DND-41 (cell line): Measurements from ENCODE around the gene RPS24.

ENCODE experiments used
- ATAC-seq: fragments of 200-7000 bp; cut with Tn5 transposase; 3 replicates; pipeline ENCODE4 v1.9.1; 2021; ENCODE audit warnings: low read depth; ENCODE audit not compliant: insufficient read depth
- DNase-seq: peaks from one replicate; pipeline ENCODE4 v3.0.0-alpha.2; 2020
- H2AFZ ChIP-seq: 2 replicates; pipeline ENCODE4 v1.6.0; 2012; ENCODE audit warnings: low read depth, low read length
- H3K27ac ChIP-seq: 2 replicates; pipeline ENCODE4 v1.5.1; 2012; ENCODE audit warnings: low read length, inconsistent platforms
- H3K27me3 ChIP-seq: fragments of 200-600 bp; sonication (generic); 2 replicates; pipeline ENCODE4 v1.6.0; 2012; ENCODE audit warnings: low read length, mild to moderate bottlenecking, inconsistent platforms; ENCODE audit not compliant: insufficient read depth, poor library complexity
- H3K36me3 ChIP-seq: 2 replicates; pipeline ENCODE4 v1.5.1; 2012; ENCODE audit warnings: low read length, inconsistent platforms; ENCODE audit not compliant: insufficient read depth
- H3K4me1 ChIP-seq: 2 replicates; pipeline ENCODE4 v1.5.1; 2012; ENCODE audit warnings: mild to moderate bottlenecking, low read length; ENCODE audit not compliant: insufficient read depth
- H3K4me2 ChIP-seq: 2 replicates; pipeline ENCODE4 v1.6.0; 2012; ENCODE audit warnings: mild to moderate bottlenecking, moderate library complexity, low read length, inconsistent platforms; ENCODE audit not compliant: insufficient read depth
- H3K4me3 ChIP-seq, 2 experiments: fragments of 200-600 bp in 1 of 2; shearing (Covaris generic) in 1 of 2; 2 replicates each; pipeline ENCODE4 v1.5.1; 2012 to 2016; ENCODE audit warnings: inconsistent platforms in 2 of 2, low read length in 2 of 2, mild to moderate bottlenecking in 2 of 2, low read depth in 1 of 2, moderate library complexity in 1 of 2
- H3K79me2 ChIP-seq: 2 replicates; pipeline ENCODE4 v1.6.0; 2012; ENCODE audit warnings: low read length, inconsistent platforms; ENCODE audit not compliant: insufficient read depth
- H3K9ac ChIP-seq: 2 replicates; pipeline ENCODE4 v1.6.0; 2012; ENCODE audit warnings: low read depth, mild to moderate bottlenecking, inconsistent platforms, low read length, moderate library complexity
- H3K9me3 ChIP-seq: 2 replicates; pipeline ENCODE4 v1.5.1; 2012; ENCODE audit warnings: low read length, moderate library complexity, mild to moderate bottlenecking, inconsistent platforms; ENCODE audit not compliant: insufficient read depth, severe bottlenecking
- H4K20me1 ChIP-seq: 2 replicates; pipeline ENCODE4 v1.6.0; 2012; ENCODE audit warnings: low read length; ENCODE audit not compliant: insufficient read depth
- EZH2 ChIP-seq: IDR thresholded peaks from 3 replicates; pipeline ENCODE4 v1.6.1; 2012; ENCODE audit warnings: borderline replicate concordance, low read depth, mild to moderate bottlenecking, moderate library complexity, low read length, inconsistent platforms; ENCODE audit not compliant: severe bottlenecking
- TF ChIP-seq, protein P1 (sequence below): IDR thresholded peaks from 2 replicates; pipeline ENCODE4 v1.5.1; 2012; ENCODE audit warnings: borderline replicate concordance, low read length, moderate library complexity, mild to moderate bottlenecking; ENCODE audit not compliant: poor library complexity, severe bottlenecking; ENCODE audit errors: extremely low read depth

The RPS24 gene

GRCh38 chr10:78033637-78034470, at the start of gene RPS24:
RPS24 (plus strand) TSS chr10:78033863; CDS start chr10:78033902, 39 bp downstream.
- peak within 1 kb of the TSS; percentile 87 for H2AFZ ChIP-seq
- H3K27ac ChIP-seq = peak within 1 kb of the TSS; percentile 96
- peaks cover 45% of the 10 kb centered on the region for H3K36me3 ChIP-seq
- H3K4me3 ChIP-seq = peak within 1 kb of the TSS; percentile 95 to 96; a peak in 3 of 4 replicates
- peak; percentile 96 for DNase-seq
- TF ChIP-seq, protein P1, sequence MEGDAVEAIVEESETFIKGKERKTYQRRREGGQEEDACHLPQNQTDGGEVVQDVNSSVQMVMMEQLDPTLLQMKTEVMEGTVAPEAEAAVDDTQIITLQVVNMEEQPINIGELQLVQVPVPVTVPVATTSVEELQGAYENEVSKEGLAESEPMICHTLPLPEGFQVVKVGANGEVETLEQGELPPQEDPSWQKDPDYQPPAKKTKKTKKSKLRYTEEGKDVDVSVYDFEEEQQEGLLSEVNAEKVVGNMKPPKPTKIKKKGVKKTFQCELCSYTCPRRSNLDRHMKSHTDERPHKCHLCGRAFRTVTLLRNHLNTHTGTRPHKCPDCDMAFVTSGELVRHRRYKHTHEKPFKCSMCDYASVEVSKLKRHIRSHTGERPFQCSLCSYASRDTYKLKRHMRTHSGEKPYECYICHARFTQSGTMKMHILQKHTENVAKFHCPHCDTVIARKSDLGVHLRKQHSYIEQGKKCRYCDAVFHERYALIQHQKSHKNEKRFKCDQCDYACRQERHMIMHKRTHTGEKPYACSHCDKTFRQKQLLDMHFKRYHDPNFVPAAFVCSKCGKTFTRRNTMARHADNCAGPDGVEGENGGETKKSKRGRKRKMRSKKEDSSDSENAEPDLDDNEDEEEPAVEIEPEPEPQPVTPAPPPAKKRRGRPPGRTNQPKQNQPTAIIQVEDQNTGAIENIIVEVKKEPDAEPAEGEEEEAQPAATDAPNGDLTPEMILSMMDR = no peak
- no peak for TF ChIP-seq EZH2
- H3K27me3 ChIP-seq = no peaks in the 10 kb centered on the region
- peaks cover 61% of the 10 kb centered on the region for H3K4me1 ChIP-seq
- H3K79me2 ChIP-seq = peaks cover 56% of the 10 kb centered on the region
- H4K20me1 ChIP-seq = peaks cover 43% of the 10 kb centered on the region
- peak; percentile 89 for ATAC-seq
- no peaks in the 10 kb centered on the region for H3K9me3 ChIP-seq
- H3K4me2 ChIP-seq = peak within 1 kb of the TSS; percentile 90
- peak within 1 kb of the TSS; percentile 67 for H3K9ac ChIP-seq

GRCh38 chr10:77984986-77985385, 48.7 kb upstream of the RPS24 start:
- Histone ChIP-seq H3K4me1 (no peaks in the 10 kb centered on the region), H2AFZ (no peak overlapping the region), H3K36me3 (peaks cover 93% of the 10 kb centered on the region), H3K9ac (no peak overlapping the region), H3K4me3 (no peak overlapping the region), H3K27me3 (no peaks in the 10 kb centered on the region), H3K4me2 (no peak overlapping the region), H4K20me1 (no peaks in the 10 kb centered on the region; the same call in 1 of the 2 replicates), H3K9me3 (no peaks in the 10 kb centered on the region), H3K27ac (no peak overlapping the region), H3K79me2 (no peaks in the 10 kb centered on the region)
- no peak for DNase-seq
- ATAC-seq = no peak
- TF ChIP-seq, protein P1 = no peak
- no peak for TF ChIP-seq EZH2

DNA sequence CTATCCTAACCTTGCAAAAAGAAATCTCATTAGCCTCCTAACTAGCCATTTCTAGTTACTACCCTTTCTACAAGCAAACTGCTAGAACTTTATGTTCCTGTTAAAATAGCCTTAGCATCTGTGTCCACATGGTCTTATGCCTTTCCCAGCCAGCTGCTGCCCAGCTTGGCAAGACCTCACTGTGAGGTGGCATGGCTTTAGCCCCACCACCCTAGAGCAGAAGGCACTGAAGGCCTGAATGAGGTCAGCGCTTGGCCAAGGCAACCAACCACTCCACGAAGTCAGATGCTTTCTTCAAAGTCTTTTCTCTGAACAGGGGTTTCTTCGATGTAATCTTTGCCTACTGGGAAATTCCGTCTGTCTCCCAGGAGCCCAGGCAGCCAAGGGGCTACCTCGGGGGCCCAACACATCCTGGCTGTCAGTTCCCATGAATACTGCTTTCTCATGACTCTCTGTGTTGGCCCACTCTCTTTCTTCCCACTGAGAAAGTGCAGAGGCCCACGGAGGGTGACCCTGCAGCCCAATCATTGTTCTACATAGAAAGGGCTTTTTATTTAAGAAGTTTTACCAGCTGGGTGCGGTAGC, 45.9 kb upstream of the RPS24 start:
- H3K9me3 ChIP-seq = no peaks in the 10 kb centered on the region
- no peak overlapping the region for H3K9ac ChIP-seq
- DNase-seq (no peak), ATAC-seq (no peak)
- no peaks in the 10 kb centered on the region for H3K79me2 ChIP-seq
- H3K27me3 ChIP-seq = no peaks in the 10 kb centered on the region
- H3K4me1 ChIP-seq = no peaks in the 10 kb centered on the region
- H2AFZ ChIP-seq = no peak overlapping the region
- no peak overlapping the region for H3K4me2 ChIP-seq
- TF ChIP-seq EZH2 = no peak
- TF ChIP-seq, protein P1 = no peak
- no peaks in the 10 kb centered on the region; the same call in 1 of the 2 replicates for H4K20me1 ChIP-seq
- H3K27ac ChIP-seq = no peak overlapping the region
- peaks cover 92% of the 10 kb centered on the region for H3K36me3 ChIP-seq
- no peak overlapping the region for H3K4me3 ChIP-seq
